Right forelimb (tissue), 1 donor: ENCODE measurements around the gene CENPL.
"Not testable (repeated sequence)": the region's sequence is repeated elsewhere in the genome, so short reads cannot be mapped to it uniquely, and the experiment has no call there.

ENCODE experiments used
- DNase-seq: peaks from one replicate; pipeline ENCODE4 v3.0.0-alpha.2; 2018

The CENPL gene

GRCh38 chr1:173856903-173857302 lies 32.2 kb upstream of the CENPL start:
- no peak for DNase-seq

- no peak for DNase-seq
These were observed 31.3 kb upstream of the CENPL start for GRCh38 chr1:173856014-173856413.

- no peak for DNase-seq
These were observed 28.4 kb upstream of the CENPL start for GRCh38 chr1:173853074-173853473.

GRCh38 chr1:173852105-173852504 lies 27.4 kb upstream of the CENPL start:
- no peak for DNase-seq

GRCh38 chr1:173832748-173833147 lies 8.1 kb upstream of the CENPL start:
- DNase-seq: no peak

- DNase-seq: no peak
These were observed 2.9 kb upstream of the CENPL start for GRCh38 chr1:173827611-173828010.

- DNase-seq: no peak
These were observed 835 bp downstream of the CENPL start for GRCh38 chr1:173823781-173824314.

GRCh38 chr1:173821680-173822079 lies 3.0 kb downstream of the CENPL start:
- DNase-seq: no peak

- DNase-seq: no peak
These were observed 6.2 kb downstream of the CENPL start for GRCh38 chr1:173818459-173818858.

GRCh38 chr1:173813654-173814053 lies 11.0 kb downstream of the CENPL start:
- not testable (repeated sequence) for DNase-seq

- DNase-seq: no peak
These were observed 21.7 kb downstream of the CENPL start for GRCh38 chr1:173802961-173803360.

GRCh38 chr1:173799995-173800394 lies 24.7 kb downstream of the CENPL start:
- DNase-seq: not testable (repeated sequence)

GRCh38 chr1:173798078-173798477 lies 26.6 kb downstream of the CENPL start:
- no peak for DNase-seq

GRCh38 chr1:173789841-173790240 lies 34.8 kb downstream of the CENPL start:
- no peak for DNase-seq

GRCh38 chr1:173784997-173785396 lies 39.7 kb downstream of the CENPL start:
- no peak for DNase-seq

- DNase-seq: no peak
These were observed 44.7 kb downstream of the CENPL start for GRCh38 chr1:173779936-173780335.

GRCh38 chr1:173775578-173776226 lies 49.0 kb downstream of the CENPL start:
- DNase-seq: no peak

GRCh38 chr1:173771560-173771959 lies 53.1 kb downstream of the CENPL start:
- no peak for DNase-seq

GRCh38 chr1:173770330-173770729 lies 54.4 kb downstream of the CENPL start:
- not testable (repeated sequence) for DNase-seq

GRCh38 chr1:173768827-173769226 lies 55.9 kb downstream of the CENPL start:
- DNase-seq: no peak

- no peak for DNase-seq
These were observed 56.5 kb downstream of the CENPL start for GRCh38 chr1:173768206-173768605.

GRCh38 chr1:173764331-173764730 lies 60.4 kb downstream of the CENPL start:
- not testable (repeated sequence) for DNase-seq

- no peak for DNase-seq
These were observed 65.7 kb downstream of the CENPL start for GRCh38 chr1:173758980-173759379.

- DNase-seq: no peak
These were observed 66.6 kb downstream of the CENPL start for GRCh38 chr1:173758110-173758509.

- no peak for DNase-seq
These were observed 67.0 kb downstream of the CENPL start for GRCh38 chr1:173757666-173758065.
